ENCODE measurements around the gene RAET1E.
A peak's percentile ranks its signal among the peaks of the same experiment; 100 is the strongest.

Gene RAET1E

DNA sequence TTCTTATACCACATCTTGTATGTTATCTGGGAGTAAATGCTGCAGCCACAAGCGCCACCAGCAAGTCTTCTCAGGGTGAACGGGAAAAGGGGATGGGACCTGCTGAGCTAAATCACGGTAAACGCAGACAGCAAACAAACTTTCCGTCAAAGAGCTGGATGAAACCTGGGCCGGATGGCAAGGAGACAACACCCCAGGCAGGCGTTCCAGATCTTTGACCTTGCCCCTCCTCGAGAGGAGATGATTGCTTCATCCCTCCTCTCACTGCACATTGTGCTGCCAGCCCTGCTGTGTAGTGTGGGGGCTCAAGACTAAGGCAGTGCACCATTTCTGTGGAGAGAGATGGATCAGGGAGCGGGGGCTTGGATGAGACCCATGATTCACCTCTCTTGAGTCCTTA, 9.8 kb downstream of the RAET1E start:
- in situ Hi-C loops (cut with HindIII; ENCODE audit: low pct_unique_long_range_greater_than_20kb, low sequenced_read_pairs): no loop called here
- TF ChIP-seq JUND (IDR thresholded peaks at IDR 0.05; ENCODE audit: low read depth): no peak
- no peak for DNase-seq (ENCODE audit: low read depth in 1 of 2, low spot score in 1 of 2)

DNA sequence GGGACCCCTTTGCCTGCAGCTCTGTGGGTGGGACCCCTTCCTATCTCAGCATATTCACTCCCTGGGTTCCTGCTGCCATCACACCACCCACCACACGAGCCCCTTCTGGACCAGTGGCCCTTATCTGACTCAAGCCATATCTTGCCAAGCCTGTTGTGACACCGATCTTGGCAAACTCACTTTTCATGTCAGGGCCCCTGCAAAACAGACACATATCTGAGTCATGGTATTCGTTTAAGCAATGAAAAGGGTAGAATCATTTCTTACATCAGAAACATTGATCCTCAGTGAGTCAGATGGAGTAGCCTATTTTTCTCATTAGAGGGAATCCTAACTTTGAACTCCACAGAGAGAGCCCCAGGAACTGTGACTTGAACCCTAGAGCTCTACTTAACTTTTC, 10.6 kb downstream of the RAET1E start:
- no peak for DNase-seq (ENCODE audit: low read depth in 1 of 2, low spot score in 1 of 2)
- no peak for TF ChIP-seq JUND (IDR thresholded peaks at IDR 0.05; ENCODE audit: low read depth)
- in situ Hi-C loops (cut with HindIII; ENCODE audit: low pct_unique_long_range_greater_than_20kb, low sequenced_read_pairs): no loop called here

DNA sequence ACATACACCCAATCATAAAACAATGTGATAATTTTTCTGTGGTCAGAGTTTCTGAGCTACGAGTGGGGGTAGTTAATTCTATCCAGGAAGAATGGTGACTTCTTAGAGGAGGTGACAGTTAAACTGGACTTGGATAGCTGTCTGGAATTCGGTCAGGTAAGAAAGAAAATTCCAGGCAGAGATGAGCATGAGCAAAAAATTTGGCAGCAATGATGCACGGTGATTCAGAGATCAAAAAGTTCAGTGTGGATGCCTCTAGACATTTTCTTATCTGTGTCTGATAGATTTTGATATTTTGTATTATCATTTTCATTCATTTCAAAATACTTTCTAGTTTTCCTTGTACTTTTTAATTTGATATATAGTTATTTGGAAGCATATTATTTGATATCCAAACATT, 12.0 kb downstream of the RAET1E start:
- no peak for DNase-seq (ENCODE audit: low read depth in 1 of 2, low spot score in 1 of 2)
- TF ChIP-seq JUND (IDR thresholded peaks at IDR 0.05; ENCODE audit: low read depth): no peak
- in situ Hi-C loops (cut with HindIII; ENCODE audit: low pct_unique_long_range_greater_than_20kb, low sequenced_read_pairs): no loop called here

DNA sequence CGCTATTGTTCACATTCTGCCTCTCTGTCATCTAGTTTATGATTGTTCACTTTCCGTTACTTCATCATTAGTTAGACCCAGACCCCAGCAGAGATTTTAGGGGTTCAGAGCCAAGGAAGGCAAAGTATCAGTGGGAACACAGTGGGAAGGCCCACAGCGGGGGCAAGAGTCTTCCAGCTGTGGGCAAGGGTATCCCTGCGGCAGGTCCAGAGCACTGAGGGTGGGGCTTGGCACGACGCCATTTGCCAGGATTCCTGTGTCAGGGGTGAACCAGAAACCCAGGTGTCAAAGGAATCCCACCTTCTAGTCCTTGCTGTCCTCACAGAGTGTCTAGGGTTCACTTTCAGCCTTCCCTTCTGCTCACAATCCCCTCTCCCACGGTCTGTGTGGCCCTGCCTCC, 13.3 kb downstream of the RAET1E start:
- in situ Hi-C loops (cut with HindIII; ENCODE audit: low pct_unique_long_range_greater_than_20kb, low sequenced_read_pairs): no loop called here
- no peak for TF ChIP-seq JUND (IDR thresholded peaks at IDR 0.05; ENCODE audit: low read depth)
- DNase-seq (ENCODE audit: low read depth in 1 of 2, low spot score in 1 of 2): no peak

DNA sequence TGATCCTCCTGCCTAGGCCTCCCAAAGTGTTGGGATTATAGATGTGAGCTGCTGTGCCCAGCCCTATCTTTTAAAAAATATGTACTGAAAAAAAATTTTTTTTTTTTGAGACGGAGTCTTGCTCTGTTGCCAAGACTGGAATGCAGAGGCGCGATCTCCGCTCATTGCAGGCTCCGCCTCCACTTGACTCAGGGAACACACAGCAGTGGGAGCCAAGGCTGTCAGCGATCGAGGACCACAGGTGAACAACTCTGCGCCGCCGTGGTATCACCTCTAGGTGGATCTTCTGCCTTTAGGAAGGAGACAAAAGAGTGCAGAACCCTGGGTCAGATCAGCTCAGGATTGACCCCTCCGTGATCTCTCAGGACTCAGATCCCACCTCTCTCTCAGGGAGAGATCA, 13.7 kb downstream of the RAET1E start:
- in situ Hi-C loops (cut with HindIII; ENCODE audit: low pct_unique_long_range_greater_than_20kb, low sequenced_read_pairs): no loop called here
- DNase-seq (ENCODE audit: low read depth in 1 of 2, low spot score in 1 of 2): no peak
- TF ChIP-seq JUND (IDR thresholded peaks at IDR 0.05; ENCODE audit: low read depth): no peak

DNA sequence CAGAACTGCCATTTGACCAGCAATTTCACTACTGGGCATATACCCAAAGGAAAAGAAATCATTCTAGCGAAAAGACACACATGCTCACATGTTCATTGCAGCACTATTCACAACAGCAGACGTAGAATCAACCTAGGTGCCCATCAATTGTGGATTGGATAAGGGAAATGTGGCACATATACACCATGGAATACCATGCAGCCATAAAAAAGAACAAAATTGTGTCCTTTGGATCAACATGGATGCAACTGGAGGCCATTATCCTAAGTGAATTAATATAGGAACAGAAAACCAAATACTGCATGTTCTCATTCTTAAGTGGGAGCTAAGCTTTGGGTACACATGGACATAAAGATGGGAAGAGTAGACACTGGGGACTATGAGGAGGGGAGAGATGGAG, 16.1 kb downstream of the RAET1E start:
- DNase-seq (ENCODE audit: low read depth in 1 of 2, low spot score in 1 of 2): no peak
- TF ChIP-seq JUND (IDR thresholded peaks at IDR 0.05; ENCODE audit: low read depth): no peak
- in situ Hi-C loops (cut with HindIII; ENCODE audit: low pct_unique_long_range_greater_than_20kb, low sequenced_read_pairs): no loop called here

- in situ Hi-C loops (cut with HindIII; ENCODE audit: low pct_unique_long_range_greater_than_20kb, low sequenced_read_pairs): no loop called here
- DNase-seq (ENCODE audit: low read depth in 1 of 2, low spot score in 1 of 2): no peak
- TF ChIP-seq JUND (IDR thresholded peaks at IDR 0.05; ENCODE audit: low read depth): no peak
Measured at GRCh38 chr6:149881066-149881766, 16.7 kb downstream of the RAET1E start.

DNA sequence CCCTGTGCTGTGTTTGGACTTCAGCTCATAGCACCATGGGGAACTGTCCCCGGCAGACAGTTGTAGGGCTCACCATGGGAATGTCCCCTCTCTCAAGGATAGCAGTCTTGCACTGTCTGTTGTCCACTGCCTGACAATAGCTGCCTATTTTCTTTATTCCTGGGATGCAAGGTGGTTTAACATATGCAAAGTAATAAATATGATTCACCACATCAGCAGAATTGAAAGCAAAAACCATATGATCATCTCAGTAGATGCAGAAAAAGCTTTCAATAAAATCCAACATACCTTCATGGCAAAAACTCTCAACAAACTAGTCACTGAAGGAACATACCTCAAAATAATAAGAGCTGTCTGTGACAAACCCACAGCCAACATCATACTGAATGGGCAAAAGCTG, 20.3 kb downstream of the RAET1E start:
- DNase-seq (ENCODE audit: low read depth in 1 of 2, low spot score in 1 of 2): no peak
- in situ Hi-C loops (cut with HindIII; ENCODE audit: low pct_unique_long_range_greater_than_20kb, low sequenced_read_pairs): no loop called here
- no peak for TF ChIP-seq JUND (IDR thresholded peaks at IDR 0.05; ENCODE audit: low read depth)

GRCh38 chr6:149876241-149876933, 21.5 kb downstream of the RAET1E start:
- no peak for TF ChIP-seq JUND (IDR thresholded peaks at IDR 0.05; ENCODE audit: low read depth)
- DNase-seq (ENCODE audit: low read depth in 1 of 2, low spot score in 1 of 2): no peak
- in situ Hi-C loops (cut with HindIII; ENCODE audit: low pct_unique_long_range_greater_than_20kb, low sequenced_read_pairs): no loop called here

DNA sequence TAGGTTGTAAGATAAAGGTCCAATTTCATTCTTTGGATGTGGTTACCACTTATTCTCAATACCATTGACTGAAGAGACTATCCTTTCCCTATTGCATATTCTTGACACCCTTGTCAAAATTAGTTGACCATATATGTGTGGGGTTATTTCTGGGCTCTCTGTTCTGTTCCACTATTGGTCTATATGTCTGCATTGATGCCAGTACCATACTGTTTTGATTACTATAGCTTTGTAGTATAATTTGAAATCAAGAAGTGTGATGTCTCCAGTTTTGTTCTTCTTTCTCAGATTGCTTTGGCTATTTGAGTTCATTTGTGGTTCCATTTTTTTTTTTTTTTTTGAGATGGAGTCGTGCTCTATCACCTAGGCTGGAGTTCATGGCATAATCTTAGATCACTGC, 25.7 kb downstream of the RAET1E start:
- TF ChIP-seq JUND (IDR thresholded peaks at IDR 0.05; ENCODE audit: low read depth): no peak
- DNase-seq (ENCODE audit: low read depth in 1 of 2, low spot score in 1 of 2): no peak
- in situ Hi-C loops (cut with HindIII; ENCODE audit: low pct_unique_long_range_greater_than_20kb, low sequenced_read_pairs): no loop called here

DNA sequence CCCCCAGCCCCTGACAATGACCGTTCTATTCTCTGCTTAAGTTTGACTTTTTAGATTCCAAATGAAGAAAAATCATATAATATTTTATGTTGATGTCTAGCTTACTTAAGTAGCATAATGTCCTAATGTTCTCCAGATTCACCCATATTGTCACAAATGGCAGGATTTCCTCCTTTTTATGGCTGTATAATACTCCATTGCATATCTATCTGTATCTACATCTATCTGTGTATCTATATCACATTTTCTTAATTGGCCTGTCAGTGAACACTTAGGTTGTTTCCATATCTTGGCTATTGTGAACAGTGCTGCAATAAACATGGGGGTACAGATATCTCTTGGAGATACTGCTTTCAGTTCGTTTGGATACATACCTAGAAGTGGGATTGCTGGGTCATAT, 26.7 kb downstream of the RAET1E start:
- TF ChIP-seq JUND (IDR thresholded peaks at IDR 0.05; ENCODE audit: low read depth): no peak
- in situ Hi-C loops (cut with HindIII; ENCODE audit: low pct_unique_long_range_greater_than_20kb, low sequenced_read_pairs): no loop called here
- no peak for DNase-seq (ENCODE audit: low read depth in 1 of 2, low spot score in 1 of 2)

- TF ChIP-seq JUND (IDR thresholded peaks at IDR 0.05; ENCODE audit: low read depth): no peak
- no peak for DNase-seq (ENCODE audit: low read depth in 1 of 2, low spot score in 1 of 2)
- in situ Hi-C loops (cut with HindIII; ENCODE audit: low pct_unique_long_range_greater_than_20kb, low sequenced_read_pairs): no loop called here
Measured at GRCh38 chr6:149869275-149869892, 28.5 kb downstream of the RAET1E start.

- no peak for TF ChIP-seq JUND (IDR thresholded peaks at IDR 0.05; ENCODE audit: low read depth)
- DNase-seq (ENCODE audit: low read depth in 1 of 2, low spot score in 1 of 2): peak; percentile 41 to 80
- in situ Hi-C loops (cut with HindIII; ENCODE audit: low pct_unique_long_range_greater_than_20kb, low sequenced_read_pairs): no loop called here
Measured at GRCh38 chr6:149867876-149868640, 29.9 kb downstream of the RAET1E start.

Measured in T47D (cell line).